ENCODE results near the gene ACAP1.

The ACAP1 gene

DNA sequence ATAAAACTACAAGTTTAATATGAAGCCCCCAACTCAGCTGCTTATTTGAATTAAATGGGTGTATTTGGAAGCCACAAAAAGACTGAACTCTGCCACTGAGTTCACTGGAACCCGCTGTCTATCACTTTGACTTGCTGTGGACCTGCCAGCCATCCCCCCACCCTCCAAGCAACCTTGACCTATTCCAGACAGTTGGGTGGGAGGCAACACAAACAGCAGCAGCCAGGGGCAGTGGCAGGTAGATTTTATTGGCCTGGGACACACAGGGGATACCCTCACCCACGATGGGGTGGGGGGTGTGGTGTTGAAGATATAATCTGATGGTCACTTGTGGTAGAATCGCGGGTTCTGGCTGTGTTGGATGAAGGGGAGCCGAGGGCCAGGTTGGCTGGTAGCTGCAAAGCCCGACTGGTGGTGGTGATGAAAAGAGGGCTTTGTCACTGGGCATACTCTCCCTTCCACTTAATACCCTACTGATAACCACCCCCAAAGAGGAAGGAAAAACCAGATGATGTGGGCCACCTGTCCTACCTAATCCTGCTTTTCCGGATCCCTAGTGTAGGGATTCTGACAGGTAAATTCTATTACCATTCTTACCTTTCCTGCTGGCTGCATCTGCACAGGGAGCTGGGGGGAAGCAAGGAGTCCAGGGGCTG, 23.8 kb upstream of the ACAP1 start:
- no peak for DNase-seq (ENCODE audit: low spot score)

- DNase-seq (ENCODE audit: low spot score), result no peak
These were observed 23.0 kb upstream of the ACAP1 start for GRCh38 chr17:7313088-7313889.

GRCh38 chr17:7313890-7314718, 22.2 kb upstream of the ACAP1 start:
- DNase-seq (ENCODE audit: low spot score), result no peak

DNA sequence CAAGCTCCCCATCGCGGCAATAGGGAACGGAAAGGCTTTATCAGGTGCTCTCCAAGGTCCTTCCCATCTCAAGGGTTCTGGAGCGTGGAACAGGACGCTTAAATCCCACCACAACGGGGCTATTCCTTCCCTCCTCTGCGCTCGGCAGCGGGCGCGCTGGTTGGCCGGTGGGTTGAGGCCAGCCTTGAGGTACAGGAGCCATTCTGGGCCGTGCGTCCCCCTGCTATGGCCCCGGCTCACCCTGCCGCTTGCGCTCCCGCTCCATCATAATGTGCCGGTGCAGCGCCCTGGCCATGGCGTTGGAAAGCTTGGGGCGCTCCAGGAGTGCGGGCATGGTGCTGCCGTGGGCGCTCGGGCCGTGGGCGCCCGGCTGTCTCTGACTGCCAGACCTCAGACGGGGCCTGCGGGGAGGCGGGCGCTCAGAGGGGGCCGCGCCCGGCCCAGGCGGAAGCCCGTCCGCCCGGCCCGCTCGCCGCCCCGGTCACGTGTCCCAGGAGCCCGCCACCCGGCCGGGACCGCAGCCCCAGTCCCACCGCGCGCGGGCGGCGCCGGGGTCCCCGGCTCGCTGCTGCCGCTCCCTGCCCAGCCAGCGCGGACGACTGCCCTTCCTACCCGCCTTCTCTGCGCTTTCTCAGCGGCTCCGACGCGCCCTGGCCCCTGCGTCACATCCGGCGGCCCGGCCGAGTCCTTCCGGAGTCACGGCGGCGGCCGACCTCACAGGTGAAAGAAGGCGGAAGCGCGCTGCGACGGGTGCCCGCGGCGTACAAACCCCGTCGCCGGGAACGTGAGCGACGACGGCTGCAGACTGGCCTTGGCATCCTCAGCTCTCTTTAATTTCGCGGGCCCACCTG, 21.4 kb upstream of the ACAP1 start, which contains the start of gene GPS2:
Gene GPS2, minus strand, starts transcription at position 642 of the 851 bp plus-strand sequence. Its CDS starts 308 bp downstream, at position 334.
- DNase-seq (ENCODE audit: low spot score), result peak; percentile 83

- DNase-seq (ENCODE audit: low spot score), result peak; percentile 50
These were observed 20.6 kb upstream of the ACAP1 start for GRCh38 chr17:7315570-7316235.

- DNase-seq (ENCODE audit: low spot score), result no peak
These were observed 19.0 kb upstream of the ACAP1 start for GRCh38 chr17:7317161-7317803.

DNA sequence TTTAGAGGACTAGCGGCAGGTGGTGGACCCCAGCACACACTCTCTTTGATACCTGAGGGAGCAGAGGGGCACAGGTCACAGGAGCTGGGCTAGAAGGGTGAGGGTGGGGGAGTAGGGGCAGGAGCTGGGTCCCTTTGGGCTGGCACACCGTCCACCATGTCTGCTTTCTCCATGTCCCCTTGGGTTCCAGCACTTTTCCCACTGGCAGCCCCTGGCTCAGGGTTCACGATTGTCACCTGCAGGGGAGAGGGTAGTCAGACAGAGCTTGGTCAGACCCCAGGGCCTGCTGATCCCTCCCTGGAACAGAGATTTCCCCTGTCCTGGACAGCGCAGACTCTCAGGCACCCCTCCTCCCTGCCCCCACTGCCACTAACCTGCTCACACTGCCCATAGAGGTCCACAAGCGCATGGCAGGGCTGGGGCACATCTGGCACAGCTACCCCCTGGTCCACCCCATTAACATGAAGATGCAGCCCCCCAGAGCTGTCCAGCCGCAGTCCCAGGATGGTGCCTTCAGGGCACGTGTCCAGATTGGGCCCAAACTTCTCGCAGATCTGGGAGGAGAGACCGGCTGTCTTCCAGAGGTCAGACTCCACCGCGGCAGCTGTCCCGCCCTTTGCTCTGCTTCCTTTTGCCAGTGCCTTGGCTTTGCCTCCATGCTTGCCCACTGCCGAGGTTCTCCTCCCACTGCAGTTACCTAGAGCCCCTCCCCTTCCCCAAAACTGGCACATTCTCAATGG, 18.0 kb upstream of the ACAP1 start:
- no peak for DNase-seq (ENCODE audit: low spot score)

DNA sequence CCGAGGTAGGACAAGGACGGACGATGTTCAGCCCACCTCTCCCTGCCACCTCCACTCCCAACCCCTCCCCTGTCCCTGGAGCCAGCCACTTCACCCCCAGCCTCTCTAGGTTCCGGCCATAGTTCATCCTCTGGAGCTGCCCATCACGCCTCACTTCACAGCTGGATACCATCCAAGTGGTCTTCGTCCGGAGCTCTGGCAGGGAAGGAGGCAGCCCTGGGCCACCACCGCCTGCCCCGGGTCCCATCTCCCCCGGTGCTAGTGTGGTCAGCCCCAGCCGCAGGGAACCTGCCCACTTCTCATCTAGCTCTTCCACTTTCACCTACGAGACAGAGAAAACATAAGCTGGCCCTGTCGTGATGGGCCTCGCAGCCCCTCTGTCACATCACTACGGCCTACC, 14.9 kb upstream of the ACAP1 start:
- no peak for DNase-seq (ENCODE audit: low spot score)

DNA sequence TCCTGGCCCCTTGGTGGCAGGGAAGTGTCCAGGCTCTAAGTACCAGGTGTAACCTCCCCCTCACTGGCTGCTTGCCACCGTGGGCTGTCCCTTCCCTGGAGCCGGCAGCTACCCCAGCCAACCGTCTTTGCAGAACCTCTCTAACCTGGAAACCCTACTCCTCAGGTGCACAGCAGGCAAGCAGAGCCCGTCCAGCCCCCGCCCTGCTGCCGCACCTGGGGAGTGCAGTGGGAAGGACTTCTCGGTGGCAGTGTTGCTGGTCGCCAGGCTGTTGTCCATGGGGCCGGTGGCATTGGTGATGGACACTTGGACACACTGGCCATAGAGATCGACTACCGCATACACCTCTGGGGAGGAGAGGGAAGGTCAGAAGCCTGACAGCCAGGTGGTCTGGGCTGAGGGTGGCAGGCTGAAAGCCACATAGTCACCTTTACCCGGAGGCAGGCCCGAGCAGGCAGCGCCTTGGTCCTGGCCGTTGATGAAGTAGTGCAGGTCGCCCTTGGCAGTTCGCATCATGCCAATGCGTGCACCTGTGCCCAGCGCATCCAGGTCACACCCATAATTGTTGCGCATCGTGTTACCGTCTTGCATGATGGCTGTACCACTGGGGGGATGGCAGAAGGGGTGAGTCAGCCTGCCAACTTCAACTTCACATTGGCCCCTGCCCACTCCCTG, 13.7 kb upstream of the ACAP1 start:
- no peak for DNase-seq (ENCODE audit: low spot score)

- DNase-seq (ENCODE audit: low spot score), result no peak
These were observed 12.4 kb upstream of the ACAP1 start for GRCh38 chr17:7323731-7324437.

- DNase-seq (ENCODE audit: low spot score), result no peak
These were observed 11.9 kb upstream of the ACAP1 start for GRCh38 chr17:7324438-7324779.

- no peak for DNase-seq (ENCODE audit: low spot score)
These were observed 11.2 kb upstream of the ACAP1 start for GRCh38 chr17:7325031-7325528.

DNA sequence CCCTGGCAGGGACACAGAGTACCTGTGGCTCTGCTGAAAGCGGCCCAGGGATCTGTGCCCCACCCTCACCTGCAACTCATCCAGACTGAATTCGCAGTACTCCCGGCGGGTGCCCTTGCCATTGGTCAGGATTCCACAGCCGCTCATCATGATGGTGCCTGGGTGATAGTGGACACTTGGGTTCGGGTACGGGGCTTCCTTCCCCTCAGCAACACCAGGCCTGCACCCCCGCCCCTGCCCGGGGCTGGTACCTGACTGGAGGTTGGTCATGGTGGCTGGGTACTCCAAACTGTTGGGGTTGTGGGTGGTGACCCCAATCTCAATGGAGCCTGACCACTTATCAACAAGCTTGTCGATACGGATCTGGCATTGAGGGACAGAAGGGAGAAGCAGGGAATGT, 10.1 kb upstream of the ACAP1 start:
- no peak for DNase-seq (ENCODE audit: low spot score)

DNA sequence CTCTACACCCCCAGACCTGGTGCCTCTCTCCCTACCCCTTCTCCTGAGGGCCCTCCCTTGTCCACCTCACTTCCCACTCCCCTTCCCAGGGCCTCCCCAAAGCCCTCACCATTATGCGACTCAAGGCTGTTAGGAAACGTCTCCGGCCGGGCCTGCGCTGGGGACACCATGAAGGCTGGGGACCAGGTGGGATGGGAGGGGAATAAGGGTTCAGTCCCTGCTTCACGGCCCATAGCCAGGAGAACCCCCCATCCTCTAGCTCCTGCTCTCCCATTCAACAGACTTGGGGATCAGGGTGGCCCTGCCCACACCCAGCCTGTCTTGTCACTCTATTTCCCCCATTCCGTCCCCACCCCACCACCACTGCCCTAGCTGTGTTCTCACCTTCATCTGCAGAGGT, 9.3 kb upstream of the ACAP1 start:
- DNase-seq (ENCODE audit: low spot score), result no peak

DNA sequence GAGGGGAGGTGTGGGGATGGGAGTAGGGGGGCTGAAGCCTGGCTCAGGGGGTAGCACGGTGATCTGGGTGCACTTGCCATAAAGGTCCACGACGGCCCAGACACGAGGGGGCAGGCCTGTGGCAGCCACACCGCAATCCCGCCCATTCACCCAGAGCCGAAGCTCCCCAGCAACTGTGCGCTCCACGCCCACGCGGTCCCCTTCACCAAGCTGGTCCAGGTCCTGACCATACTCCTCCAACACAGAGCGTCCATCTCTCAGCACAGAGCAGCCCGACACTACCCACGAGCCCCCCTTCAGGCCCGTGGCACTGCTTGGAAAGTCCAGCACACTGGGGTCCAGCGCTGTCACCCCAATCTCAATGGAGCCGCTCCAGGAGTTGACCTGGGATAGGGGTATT, 8.8 kb upstream of the ACAP1 start:
- no peak for DNase-seq (ENCODE audit: low spot score)

DNA sequence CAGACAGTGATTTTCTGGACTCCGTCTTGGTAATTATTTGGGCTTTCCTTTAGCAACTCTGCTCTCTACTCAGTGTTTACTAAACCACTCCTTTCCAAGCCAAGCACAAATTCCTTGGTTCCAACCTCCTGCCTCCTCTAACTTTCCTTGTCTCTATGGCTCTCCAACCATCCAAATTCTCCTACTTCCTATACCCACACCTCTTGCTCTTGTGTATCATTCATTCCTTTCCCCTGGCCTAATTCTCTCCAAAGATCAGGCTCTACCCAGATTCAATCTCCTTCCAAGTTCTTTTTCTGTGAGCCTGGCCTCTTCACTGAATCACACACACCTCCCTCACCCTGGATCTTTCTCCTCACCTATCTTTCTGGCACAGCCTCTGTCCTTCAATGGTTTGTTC, 8.3 kb upstream of the ACAP1 start:
- DNase-seq (ENCODE audit: low spot score), result no peak

- DNase-seq (ENCODE audit: low spot score), result no peak
These were observed 7.4 kb upstream of the ACAP1 start, which contains the start of gene NEURL4 for GRCh38 chr17:7328840-7329373. NEURL4 (minus strand) TSS chr17:7329335; CDS start chr17:7329312, 23 bp downstream.

DNA sequence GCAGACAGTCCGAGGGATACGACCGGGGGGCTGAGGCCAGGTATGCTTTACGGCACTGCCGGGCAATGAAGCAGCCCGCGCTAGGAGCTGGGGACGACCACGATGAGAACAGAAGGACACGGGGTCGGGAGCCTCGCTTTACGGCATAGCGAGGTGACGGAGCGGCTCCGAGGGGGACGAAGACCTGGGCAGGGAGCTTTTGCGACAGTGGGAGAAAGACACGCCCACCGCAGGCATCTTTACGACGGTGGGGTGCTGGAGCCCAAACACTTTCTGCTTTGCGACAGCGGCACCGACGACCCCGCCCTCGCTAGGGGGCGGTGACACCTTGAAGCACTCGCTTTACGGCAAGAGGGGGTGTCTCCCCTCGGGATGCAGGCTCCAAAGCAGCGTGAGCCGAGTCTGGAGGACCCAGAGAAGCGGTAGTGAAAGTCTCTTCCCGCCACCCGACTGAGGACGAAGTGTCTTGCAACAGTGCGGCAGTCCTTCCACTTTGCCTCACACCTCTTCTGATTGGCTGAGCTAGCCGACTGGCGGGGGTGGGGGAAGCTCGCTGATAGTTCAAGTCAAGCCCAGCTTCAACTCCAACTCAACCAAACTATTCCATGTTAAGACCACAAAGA, 6.8 kb upstream of the ACAP1 start:
- peak; percentile 98 for DNase-seq (ENCODE audit: low spot score)

Measured in putamen (tissue), 1 donor.